Adipocyte (in vitro differentiated cells): ENCODE results near the gene DNAJC6.
"Not testable (repeated sequence)": the region's sequence is repeated elsewhere in the genome, so short reads cannot be mapped to it uniquely, and the experiment has no call there.

Experiments used
- DNase-seq: peaks from one replicate; pipeline ENCODE4 v3.0.0-alpha.2; 2015; ENCODE audit warnings: low read depth
- H3K27me3 ChIP-seq: replicated peaks from 2 replicates; pipeline ENCODE4 v1.7.0; 2013; ENCODE audit warnings: mild to moderate bottlenecking, low read length, moderate library complexity; ENCODE audit not compliant: control insufficient read depth, insufficient read depth
- H3K36me3 ChIP-seq: 2 replicates; pipeline ENCODE4 v1.7.0; 2013; ENCODE audit warnings: low read length, mild to moderate bottlenecking, moderate library complexity; ENCODE audit not compliant: control insufficient read depth, insufficient read depth, severe bottlenecking
- H3K4me1 ChIP-seq: 2 replicates; pipeline ENCODE4 v1.7.0; 2013; ENCODE audit warnings: mild to moderate bottlenecking, low read length, moderate library complexity; ENCODE audit not compliant: control insufficient read depth, insufficient read depth
- H3K4me3 ChIP-seq: 2 replicates; pipeline ENCODE4 v1.7.0; 2013; ENCODE audit warnings: mild to moderate bottlenecking, low read length, moderate library complexity
- H3K9ac ChIP-seq: 2 replicates; pipeline ENCODE4 v1.7.0; 2013; ENCODE audit warnings: mild to moderate bottlenecking, low read length, moderate library complexity
- H3K9me3 ChIP-seq: 2 replicates; pipeline ENCODE4 v1.7.0; 2013; ENCODE audit warnings: mild to moderate bottlenecking, low read length, moderate library complexity; ENCODE audit not compliant: control insufficient read depth

DNAJC6 gene

DNA sequence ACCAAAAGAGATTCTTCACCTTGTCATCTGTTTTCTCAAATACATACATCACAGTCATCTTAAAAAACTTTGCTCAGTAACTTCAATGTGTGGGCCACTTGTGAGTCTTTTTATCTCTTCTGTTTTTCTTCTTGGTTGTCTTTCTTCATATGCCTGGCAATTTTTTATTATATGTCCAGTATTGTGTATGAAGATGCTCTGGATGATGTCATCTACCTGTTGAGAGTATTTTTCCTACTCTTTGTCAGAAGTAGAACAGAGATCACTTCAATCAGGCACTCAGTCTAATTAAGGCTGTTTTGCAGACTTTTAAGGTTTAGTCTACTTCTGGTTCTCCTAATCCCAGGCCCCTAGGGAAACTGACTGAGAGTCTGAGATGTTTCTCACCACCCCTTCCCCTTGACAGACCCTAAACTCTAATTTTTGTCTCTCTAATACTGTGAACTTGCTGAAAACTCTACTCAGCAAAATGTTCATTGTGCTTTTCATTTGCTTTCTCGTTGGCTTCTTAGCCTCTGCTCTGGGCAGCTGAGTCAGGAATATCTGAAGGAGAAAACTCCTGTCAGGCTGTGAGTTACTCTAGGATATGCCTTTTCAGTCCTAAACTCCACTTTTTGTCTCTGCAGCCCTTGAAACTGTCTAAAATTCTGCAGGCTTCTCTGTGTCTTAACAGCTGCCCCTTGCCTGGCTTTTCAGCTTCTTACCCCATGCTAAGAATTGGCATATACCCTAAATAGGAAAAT lies 33.0 kb upstream of the DNAJC6 start:
- Histone ChIP-seq H3K9me3 (no peaks in the 10 kb centered on the region), H3K9ac (no peak overlapping the region), H3K4me3 (no peak overlapping the region), H3K36me3 (no peaks in the 10 kb centered on the region), H3K4me1 (peaks cover 27% of the 10 kb centered on the region), H3K27me3 (no peaks in the 10 kb centered on the region)
- DNase-seq, result no peak

DNA sequence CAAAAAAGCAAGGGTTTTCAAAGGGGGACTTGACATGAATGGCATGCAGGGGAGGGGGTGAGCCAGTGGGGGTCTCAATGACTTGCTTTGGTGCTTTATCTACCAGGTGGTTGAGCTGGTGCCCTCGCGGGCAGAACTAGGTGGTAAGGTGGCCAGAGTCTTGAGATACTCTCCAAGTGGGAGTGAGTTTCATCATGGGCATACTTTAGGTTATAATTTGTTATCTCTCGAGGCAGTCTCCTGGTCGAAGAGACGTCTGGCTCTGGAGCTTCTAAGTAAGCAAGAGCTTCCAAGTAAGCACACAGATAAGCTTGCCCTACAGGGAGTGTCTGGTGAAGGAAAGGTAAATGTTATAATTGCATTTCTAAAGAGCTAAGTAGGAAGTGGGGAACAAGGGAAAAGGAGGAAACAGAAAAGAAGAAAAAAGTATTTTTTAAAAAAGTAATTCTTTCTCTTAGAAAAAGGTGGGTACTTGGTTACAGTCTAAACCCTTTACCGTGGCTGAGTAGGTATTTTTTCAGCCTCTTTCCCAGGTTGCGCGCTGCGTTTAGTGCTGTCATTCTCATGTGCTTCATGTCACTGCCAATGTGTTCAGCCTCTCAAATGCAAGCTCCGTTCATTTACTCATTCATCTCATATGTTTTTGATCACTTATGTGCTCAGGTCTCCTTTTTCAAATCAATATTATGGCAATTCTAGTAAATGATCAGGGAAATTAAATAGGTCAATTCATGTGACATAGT lies 31.6 kb upstream of the DNAJC6 start:
- DNase-seq, result no peak
- H3K4me3 ChIP-seq, result no peak overlapping the region
- no peaks in the 10 kb centered on the region for H3K9me3 ChIP-seq
- peaks cover 27% of the 10 kb centered on the region for H3K4me1 ChIP-seq
- no peaks in the 10 kb centered on the region for H3K27me3 ChIP-seq
- no peaks in the 10 kb centered on the region for H3K36me3 ChIP-seq
- H3K9ac ChIP-seq, result peak overlapping the region; percentile 24

DNA sequence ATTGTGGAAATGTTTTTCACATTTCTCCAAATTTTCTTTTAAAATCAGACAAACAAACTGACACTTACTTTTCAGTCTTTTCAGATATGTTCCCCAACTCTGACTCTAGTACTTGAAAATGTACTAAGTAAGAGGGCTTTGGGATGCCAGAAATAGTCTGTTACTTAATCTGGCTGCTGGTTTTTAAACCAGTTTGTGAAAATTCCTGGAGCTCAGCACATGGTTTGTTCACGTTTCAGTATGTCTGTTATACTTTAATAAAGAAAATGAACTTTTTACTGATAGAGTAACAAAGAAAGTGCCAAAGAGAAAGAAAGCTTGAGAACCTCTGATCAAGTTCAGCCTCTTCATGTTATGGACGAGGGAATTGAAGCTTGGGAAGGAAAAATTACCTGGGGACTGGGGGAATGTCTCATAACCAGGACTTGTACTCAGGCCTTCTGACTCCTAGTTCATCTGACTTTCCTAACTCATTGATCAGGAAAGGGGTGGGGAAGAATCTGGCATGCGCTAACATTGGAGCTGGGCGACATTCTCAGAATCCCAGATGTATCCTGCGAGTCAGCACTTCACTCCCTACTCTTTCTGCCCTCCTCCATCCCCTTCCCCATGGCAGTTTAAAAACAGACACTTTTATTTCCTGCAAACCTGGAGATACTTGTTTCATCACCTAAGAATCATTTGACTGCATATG lies 30.8 kb upstream of the DNAJC6 start:
- peaks cover 27% of the 10 kb centered on the region for H3K4me1 ChIP-seq
- no peaks in the 10 kb centered on the region for H3K27me3 ChIP-seq
- peak overlapping the region; percentile 18 for H3K4me3 ChIP-seq
- peak; percentile 15 for DNase-seq
- no peaks in the 10 kb centered on the region for H3K9me3 ChIP-seq
- H3K9ac ChIP-seq, result peak overlapping the region; percentile 24
- no peaks in the 10 kb centered on the region for H3K36me3 ChIP-seq

- Histone ChIP-seq H3K9ac (peak overlapping the region; percentile 24), H3K4me1 (peaks cover 27% of the 10 kb centered on the region), H3K36me3 (no peaks in the 10 kb centered on the region), H3K4me3 (peak overlapping the region; percentile 18), H3K9me3 (no peaks in the 10 kb centered on the region), H3K27me3 (no peaks in the 10 kb centered on the region)
- no peak for DNase-seq
Observed at GRCh38 chr1:65279070-65279779, 30.1 kb upstream of the DNAJC6 start.

GRCh38 chr1:65281846-65282245 lies 27.5 kb upstream of the DNAJC6 start:
- peaks cover 27% of the 10 kb centered on the region for H3K4me1 ChIP-seq
- no peaks in the 10 kb centered on the region for H3K9me3 ChIP-seq
- H3K36me3 ChIP-seq, result no peaks in the 10 kb centered on the region
- H3K9ac ChIP-seq, result no peak overlapping the region
- no peak overlapping the region for H3K4me3 ChIP-seq
- H3K27me3 ChIP-seq, result no peaks in the 10 kb centered on the region
- no peak for DNase-seq

GRCh38 chr1:65284229-65284628 lies 25.1 kb upstream of the DNAJC6 start:
- Histone ChIP-seq H3K9me3 (no peaks in the 10 kb centered on the region), H3K4me1 (peaks cover 9% of the 10 kb centered on the region), H3K9ac (no peak overlapping the region), H3K27me3 (no peaks in the 10 kb centered on the region), H3K4me3 (no peak overlapping the region), H3K36me3 (no peaks in the 10 kb centered on the region)
- DNase-seq, result no peak

- Histone ChIP-seq H3K9me3 (no peaks in the 10 kb centered on the region), H3K9ac (no peak overlapping the region), H3K4me1 (no peaks in the 10 kb centered on the region), H3K36me3 (no peaks in the 10 kb centered on the region), H3K27me3 (no peaks in the 10 kb centered on the region), H3K4me3 (no peak overlapping the region)
- DNase-seq, result no peak
Observed at GRCh38 chr1:65289449-65289848, 19.9 kb upstream of the DNAJC6 start.

DNA sequence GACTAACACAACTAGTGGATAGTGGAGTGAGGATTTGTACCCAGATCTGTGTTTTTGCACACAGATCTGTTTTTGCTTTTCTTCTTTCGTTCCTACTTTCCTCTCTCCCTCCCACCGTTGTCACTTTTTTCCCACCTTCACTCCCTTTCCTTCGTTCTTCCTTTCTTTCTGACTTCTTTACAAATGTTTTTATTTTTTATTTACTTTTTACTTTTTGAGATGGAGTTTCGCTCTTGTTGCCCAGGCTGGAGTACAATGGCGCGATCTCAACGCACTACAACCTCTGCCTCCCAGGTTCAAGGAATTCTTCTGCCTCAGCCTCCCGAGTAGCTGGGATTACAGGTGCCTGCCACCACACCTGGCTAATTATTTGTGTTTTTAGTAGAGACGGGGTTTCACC lies 17.5 kb upstream of the DNAJC6 start:
- not testable (repeated sequence) for H3K36me3 ChIP-seq, H3K27me3 ChIP-seq, DNase-seq, H3K4me3 ChIP-seq, H3K4me1 ChIP-seq, H3K9me3 ChIP-seq, H3K9ac ChIP-seq

DNA sequence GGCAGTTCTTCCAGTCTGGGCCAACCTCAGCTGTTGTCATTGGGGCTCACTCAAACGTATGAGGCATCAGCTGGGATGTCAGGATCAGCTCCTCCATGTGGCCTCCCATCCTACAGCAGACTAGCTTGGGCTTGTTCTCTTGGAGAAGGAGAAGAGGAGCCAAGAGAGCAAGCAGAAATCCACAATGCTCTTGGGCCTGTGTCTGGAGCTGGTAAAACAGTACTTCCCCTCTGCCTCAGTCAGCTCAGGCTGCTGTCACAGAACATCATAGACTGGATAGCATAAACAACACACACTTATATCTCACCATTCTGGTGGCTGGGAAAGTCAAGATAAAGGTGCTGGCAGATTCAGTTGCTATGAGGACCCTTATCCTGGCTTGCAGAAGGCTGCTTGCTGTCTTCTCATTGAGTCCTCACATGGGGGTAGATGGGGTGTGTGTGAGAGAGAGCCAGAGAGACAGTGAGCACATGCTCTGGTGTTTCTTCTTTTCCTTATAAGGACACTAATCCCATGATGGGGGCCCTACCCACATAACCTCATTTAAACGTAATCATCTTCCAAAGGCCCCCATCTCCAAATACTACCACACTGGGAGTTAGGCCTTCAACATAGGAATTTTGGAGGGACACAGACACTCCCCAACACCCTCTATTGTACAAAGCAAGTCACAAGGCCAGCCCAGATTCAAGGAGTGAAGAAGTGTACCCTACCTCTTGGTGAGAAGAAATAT lies 16.3 kb upstream of the DNAJC6 start:
- Histone ChIP-seq H3K27me3 (no peaks in the 10 kb centered on the region), H3K36me3 (no peaks in the 10 kb centered on the region), H3K9ac (no peak overlapping the region), H3K4me3 (no peak overlapping the region), H3K4me1 (no peaks in the 10 kb centered on the region), H3K9me3 (peaks cover under 1% of the 10 kb centered on the region)
- DNase-seq, result no peak

GRCh38 chr1:65297706-65298105 lies 11.6 kb upstream of the DNAJC6 start:
- Histone ChIP-seq H3K4me1 (no peaks in the 10 kb centered on the region), H3K9me3 (peaks cover 2% of the 10 kb centered on the region), H3K36me3 (no peaks in the 10 kb centered on the region), H3K9ac (no peak overlapping the region), H3K4me3 (no peak overlapping the region), H3K27me3 (no peaks in the 10 kb centered on the region)
- DNase-seq, result no peak
